A549 treated with RU486 at 1 μM for 4 hours (cell line): Measurements from ENCODE around the gene KHK. TPM values are rescaled to one million over a fixed set of nuclear protein-coding genes. Genes with fewer than 3 reads are reported as not detected.

ENCODE experiments used
- total RNA-seq: library from RNA; stranded (reverse); fragments of 200-300 nt; extraction: Qiagen RNA extraction; gene quantifications from 5 replicates; pipeline ENCODE4 v1.2.3, GENCODE V29; 2022; ENCODE audit warnings: low read depth

Gene KHK
- 6.9 to 9.7 TPM (median 8.9 TPM) in 5 replicates for total RNA-seq

GRCh38 chr2:27086724-27087593, at the start of gene KHK:
KHK (plus strand) TSS chr2:27086772; CDS start chr2:27087260, 488 bp downstream.

GRCh38 chr2:27050996-27051901, 35.3 kb upstream of the KHK start, which contains the start of gene AGBL5:
AGBL5 (plus strand) TSS chr2:27051668; CDS start chr2:27052959, 1,291 bp downstream.

GRCh38 chr2:27071277-27071989, 15.1 kb upstream of the KHK start, which contains the start of gene OST4:
OST4 (minus strand) TSS chr2:27071654.

GRCh38 chr2:27078267-27079194, 8.0 kb upstream of the KHK start, which contains the start of gene EMILIN1:
EMILIN1 (plus strand) TSS chr2:27078615; CDS start chr2:27079066, 451 bp downstream.

GRCh38 chr2:27118525-27119329, 32.2 kb downstream of the KHK start, which contains the start of gene CGREF1:
CGREF1 (minus strand) TSS chr2:27119128; CDS start chr2:27104366, 14,762 bp downstream.

GRCh38 chr2:27123302-27124150, 37.0 kb downstream of the KHK start, which contains the start of gene ABHD1:
ABHD1 (plus strand) TSS chr2:27123815; CDS start chr2:27123949, 134 bp downstream.

GRCh38 chr2:27133905-27134780, 47.6 kb downstream of the KHK start, which contains the start of gene PREB:
PREB (minus strand) TSS chr2:27134636; CDS start chr2:27134421, 215 bp downstream.

GRCh38 chr2:27139310-27139709, 52.7 kb downstream of the KHK start, which contains the start of gene PRR30:
PRR30 (minus strand) TSS chr2:27139410; CDS start chr2:27138329, 1,081 bp downstream.

GRCh38 chr2:27148801-27149439, 62.3 kb downstream of the KHK start, which contains the start of gene TCF23:
TCF23 (plus strand) TSS chr2:27149004; CDS start chr2:27149134, 130 bp downstream.

Other genes starting within 250 kb of the KHK start
- gene DPYSL5, start 238.6 kb upstream of the KHK start, total RNA-seq = 3.2 to 8.0 TPM (median 4.0 TPM) in 5 replicates
- 12.3 to 16.4 TPM (median 14.0 TPM) in 5 replicates for gene MAPRE3, start 116.1 kb upstream of the KHK start, total RNA-seq
- 52.2 to 69.6 TPM (median 67.5 TPM) in 5 replicates for gene TMEM214, start 53.8 kb upstream of the KHK start, total RNA-seq
- 29.3 to 32.7 TPM (median 31.2 TPM) in 5 replicates for gene AGBL5, start 35.1 kb upstream of the KHK start, total RNA-seq
- gene OST4, start 15.1 kb upstream of the KHK start, total RNA-seq = 547 to 603 TPM (median 568 TPM) in 5 replicates
- gene EMILIN1, start 8.2 kb upstream of the KHK start, total RNA-seq = 0.33 to 0.69 TPM (median 0.57 TPM) in 5 replicates
- 7.3 to 9.3 TPM (median 8.3 TPM) in 5 replicates for gene CGREF1, start 32.4 kb downstream of the KHK start, total RNA-seq
- gene ABHD1, start 37.0 kb downstream of the KHK start, total RNA-seq = 0.75 to 1.5 TPM (median 1.3 TPM) in 5 replicates
- gene PREB, start 47.9 kb downstream of the KHK start, total RNA-seq = 46.4 to 65.5 TPM (median 62.6 TPM) in 5 replicates
- not detected in 5 replicates for gene PRR30, start 52.6 kb downstream of the KHK start, total RNA-seq
- gene TCF23, start 62.2 kb downstream of the KHK start, total RNA-seq = not detected in 5 replicates
- 207 to 224 TPM (median 215 TPM) in 5 replicates for gene ATRAID, start 125.3 kb downstream of the KHK start, total RNA-seq
- 64.9 to 70.5 TPM (median 69.7 TPM) in 5 replicates for gene SLC5A6, start 125.5 kb downstream of the KHK start, total RNA-seq
- gene CAD, start 130.6 kb downstream of the KHK start, total RNA-seq = 50.1 to 70.8 TPM (median 60.1 TPM) in 5 replicates
- gene SLC30A3, start 176.3 kb downstream of the KHK start, total RNA-seq = 2.5 to 3.8 TPM (median 3.8 TPM) in 5 replicates
- not detected in 5 replicates for gene DNAJC5G, start 188.7 kb downstream of the KHK start, total RNA-seq
- gene TRIM54, start 195.7 kb downstream of the KHK start, total RNA-seq = 0.46 to 0.95 TPM (median 0.48 TPM) in 5 replicates
- 0.71 to 2.2 TPM (median 1.8 TPM) in 5 replicates for gene UCN, start 221.7 kb downstream of the KHK start, total RNA-seq
- 69.2 to 99.8 TPM (median 85.7 TPM) in 5 replicates for gene MPV17, start 236.3 kb downstream of the KHK start, total RNA-seq